GM21423 (cell line): ENCODE measurements around the gene ZBTB38.

Source experiments
- ATAC-seq: cut with Tn5 transposase; IDR thresholded peaks from one replicate; pipeline ENCODE4 v1.9.1; 2021; ENCODE audit warnings: mild to moderate bottlenecking, moderate library complexity; ENCODE audit not compliant: unreplicated experiment

The ZBTB38 gene

DNA sequence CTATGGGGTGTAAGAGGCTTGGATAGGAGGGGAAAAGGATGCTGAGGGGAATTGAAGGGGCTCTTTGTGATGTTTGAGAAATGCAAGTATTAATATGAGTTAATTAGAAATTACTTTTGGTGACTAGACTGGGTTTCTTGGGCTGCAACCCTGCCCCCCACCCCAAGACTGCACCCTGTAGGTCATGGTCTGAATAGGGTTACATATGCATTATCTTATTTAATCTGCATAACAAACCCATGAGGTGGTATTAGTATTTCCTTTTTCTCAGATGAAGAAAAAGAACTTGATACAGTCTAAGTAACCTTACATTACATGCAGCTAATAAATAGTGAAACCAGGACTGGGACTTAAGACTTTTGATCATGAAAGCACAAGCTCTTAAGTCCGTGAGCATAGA lies 5.6 kb upstream of the ZBTB38 start:
- no peak for ATAC-seq

DNA sequence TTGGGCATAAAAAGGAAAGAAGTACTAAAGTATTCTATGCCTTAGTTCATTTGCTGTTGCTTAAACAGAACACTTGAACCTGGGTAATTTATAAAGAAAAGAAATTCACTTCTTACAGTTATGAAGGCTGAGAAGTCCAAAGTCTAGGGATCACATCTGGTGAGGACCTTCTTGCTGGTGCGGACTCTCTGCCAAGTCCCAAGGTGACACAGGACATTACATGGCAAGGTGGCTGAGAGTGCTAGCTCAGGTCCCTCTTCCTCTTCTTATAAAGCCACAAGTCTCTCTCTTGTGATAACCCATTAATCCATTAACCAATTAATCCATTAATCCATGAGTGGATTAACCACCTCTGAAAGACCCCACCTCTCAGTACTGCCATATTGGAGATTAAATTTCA lies 3.1 kb upstream of the ZBTB38 start:
- ATAC-seq = no peak

DNA sequence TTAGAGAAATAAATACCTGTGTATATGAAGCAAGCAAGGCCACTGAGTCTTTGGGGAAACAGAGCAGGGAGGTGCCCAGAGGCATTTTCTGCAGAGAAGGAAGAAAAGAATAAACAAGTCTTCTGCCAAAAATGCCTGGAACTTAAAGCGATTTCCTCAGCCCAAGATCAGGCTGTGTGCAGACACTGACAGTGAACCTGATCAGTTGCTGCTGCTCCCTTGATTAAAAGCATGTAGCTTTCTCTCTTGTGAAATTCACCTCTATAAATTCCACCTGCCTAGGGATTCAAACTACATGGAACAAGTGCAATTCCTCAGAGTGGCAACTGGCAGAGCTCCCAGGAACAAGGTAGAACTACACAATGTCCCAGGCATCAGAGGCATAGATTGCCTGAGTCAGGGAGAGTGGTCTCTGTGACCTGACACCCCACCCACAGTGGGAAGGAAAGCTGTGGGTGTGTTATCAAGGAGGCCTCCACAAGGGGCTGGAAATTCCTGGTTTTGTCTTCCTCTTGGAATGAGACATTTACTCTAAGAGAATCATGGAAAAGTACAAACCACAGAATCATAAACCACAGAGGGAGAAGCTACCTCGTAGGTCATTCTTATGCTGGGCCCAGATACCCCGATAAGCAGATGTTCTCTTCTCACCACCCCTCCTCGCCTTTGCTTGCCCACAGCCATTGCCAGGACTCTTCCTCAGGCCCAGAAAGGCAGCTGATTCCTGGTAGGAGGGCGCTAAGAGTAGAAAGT lies 1.8 kb upstream of the ZBTB38 start:
- ATAC-seq = no peak

DNA sequence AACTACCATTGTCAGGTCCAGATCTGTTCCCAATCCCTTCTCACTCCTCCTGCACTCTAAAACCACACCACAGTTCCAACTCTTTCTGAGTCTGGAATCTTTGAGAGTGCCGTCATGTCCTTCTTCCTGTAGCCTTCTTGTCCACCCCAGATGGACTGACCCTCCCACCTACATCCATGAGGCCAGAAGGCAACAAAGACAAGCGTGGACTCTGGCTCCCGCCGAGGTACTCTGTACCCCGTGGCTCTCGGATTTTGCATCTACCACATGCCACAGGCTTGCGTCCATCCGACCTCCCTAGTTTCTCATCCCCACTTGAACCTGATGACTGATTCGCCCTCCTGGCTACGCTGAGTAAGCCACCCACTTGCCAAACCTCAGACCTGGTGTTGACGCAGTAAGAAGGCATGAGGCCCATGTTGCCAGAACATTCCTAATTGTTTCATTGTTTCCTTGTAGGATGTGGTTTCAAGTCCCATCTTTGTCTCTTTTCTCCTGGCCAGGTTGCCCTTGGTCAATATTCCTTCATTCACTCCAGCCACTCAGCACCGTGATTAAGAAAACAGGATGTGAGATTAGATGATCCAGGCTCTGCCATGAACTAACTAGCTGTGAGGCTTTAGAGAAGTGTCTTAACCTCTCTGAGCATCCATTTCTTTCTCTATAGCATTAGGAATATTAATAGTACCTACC lies 1.1 kb upstream of the ZBTB38 start:
- ATAC-seq = no peak

DNA sequence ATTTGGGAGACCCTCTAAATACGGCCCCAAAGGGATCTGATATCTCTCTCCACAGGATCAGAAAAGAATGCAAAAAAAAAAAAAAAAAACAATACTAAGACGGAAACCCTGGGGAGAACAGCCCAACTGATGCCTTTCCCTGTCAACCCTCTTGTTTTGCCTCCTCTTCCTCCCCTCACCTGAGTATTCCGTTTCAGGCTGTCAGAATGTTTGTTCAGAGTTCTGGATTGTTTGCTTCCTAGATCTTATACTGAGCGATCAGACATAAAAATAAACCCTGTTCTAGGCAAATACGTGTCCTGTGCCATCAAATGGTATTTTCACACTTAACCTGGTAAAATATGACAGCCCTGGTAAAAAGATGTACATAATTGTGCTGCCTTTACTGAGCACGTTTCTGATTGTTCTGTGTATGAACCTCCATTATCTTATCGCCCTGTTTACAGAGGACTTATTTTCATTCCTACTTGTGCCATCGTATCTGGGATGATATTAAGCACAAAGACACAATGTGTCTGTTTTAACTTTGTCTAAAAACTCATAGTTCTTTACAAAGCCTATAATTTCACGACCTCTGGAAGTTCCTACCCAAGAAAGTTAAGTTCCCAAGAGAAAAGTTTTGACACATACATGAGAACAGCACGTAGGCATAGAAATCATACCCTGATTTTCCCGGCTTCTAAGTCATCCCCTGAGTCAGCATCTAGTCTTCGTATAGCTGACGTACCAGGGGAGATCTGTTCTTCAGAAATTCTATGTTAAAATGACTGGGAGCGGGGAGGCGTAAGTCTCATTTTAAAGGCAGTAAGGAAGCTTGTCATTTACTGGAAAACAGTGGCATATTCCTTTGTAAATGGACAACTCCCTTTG lies 856 bp downstream of the ZBTB38 start:
- ATAC-seq = no peak

DNA sequence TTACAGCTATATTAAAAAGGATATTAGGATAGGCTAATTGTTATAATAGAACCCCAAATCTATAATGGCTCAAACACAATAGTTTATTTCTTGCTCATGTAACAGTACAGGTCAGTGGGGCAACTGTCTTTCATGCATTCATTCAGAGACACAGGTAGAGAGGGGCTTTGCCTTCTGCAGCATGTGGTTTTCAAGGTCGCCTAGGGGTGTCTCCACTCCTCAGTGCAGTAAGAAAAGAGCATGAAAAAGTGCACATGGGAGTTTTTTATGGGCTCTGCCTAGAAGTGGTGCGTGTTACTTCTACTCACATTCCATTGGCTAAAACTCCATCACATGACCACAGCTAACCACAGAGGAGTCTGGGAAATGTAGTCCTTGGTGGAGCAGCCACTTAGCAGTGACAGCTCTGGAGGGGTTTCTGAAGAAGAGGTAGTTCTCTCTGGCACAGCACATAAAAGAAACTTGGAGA lies 1.8 kb downstream of the ZBTB38 start:
- peak; percentile 87 for ATAC-seq

DNA sequence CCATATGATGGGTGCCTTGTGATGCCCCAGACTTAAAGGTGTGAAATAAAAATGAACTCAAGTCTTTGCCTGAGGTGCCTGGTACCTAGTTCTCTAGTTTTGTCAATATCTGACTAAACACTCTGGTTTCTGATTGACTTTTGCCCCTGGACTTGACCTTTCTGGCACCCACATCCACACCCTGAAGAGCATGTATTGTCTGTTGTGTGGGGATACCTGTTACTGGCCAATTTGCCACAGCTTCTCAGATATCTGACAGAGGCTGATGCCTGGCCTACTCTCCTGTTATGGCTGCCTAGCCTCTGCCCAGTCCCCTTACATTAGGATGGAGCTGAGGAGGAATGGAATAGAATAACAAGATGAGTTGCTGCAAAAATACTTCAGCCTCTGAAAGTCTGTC lies 3.6 kb downstream of the ZBTB38 start:
- ATAC-seq = no peak

DNA sequence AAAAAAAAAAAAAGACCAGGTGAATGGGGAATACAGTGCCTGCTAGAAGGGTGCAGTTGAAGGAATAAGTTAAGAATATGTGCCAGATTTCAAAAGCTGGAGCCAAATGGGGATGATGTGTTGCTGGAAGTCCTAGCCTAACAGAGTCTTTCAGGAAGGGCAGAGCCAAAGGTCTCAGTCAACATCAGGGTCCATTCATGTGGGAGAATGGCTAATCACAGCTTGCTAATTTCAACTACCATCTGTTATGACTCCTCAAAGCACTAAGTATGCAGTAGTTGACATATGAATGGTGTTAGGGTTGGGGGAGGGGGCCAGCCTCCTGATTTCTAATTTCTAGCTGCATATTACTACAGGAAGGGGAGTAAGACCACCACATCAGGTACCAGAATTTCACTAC lies 4.4 kb downstream of the ZBTB38 start:
- ATAC-seq = no peak

DNA sequence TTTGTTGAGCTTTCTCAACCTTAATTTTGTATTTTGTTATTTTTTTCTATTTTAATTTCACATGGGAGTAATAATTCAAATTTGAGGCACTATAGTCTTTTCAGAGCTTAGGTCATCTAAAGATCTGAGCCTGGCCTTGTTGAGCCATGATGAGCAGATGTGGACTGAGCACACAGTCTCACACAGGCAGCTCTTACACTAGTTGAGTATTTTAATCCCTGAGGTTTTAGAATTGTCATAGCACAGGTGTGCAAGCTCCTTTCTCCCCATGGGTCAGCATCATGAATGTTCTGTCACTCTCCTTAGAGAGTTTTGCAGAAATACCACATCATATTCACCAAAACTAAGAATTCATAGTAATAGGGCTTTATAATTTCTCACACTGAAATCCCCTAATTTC lies 4.9 kb downstream of the ZBTB38 start:
- no peak for ATAC-seq

DNA sequence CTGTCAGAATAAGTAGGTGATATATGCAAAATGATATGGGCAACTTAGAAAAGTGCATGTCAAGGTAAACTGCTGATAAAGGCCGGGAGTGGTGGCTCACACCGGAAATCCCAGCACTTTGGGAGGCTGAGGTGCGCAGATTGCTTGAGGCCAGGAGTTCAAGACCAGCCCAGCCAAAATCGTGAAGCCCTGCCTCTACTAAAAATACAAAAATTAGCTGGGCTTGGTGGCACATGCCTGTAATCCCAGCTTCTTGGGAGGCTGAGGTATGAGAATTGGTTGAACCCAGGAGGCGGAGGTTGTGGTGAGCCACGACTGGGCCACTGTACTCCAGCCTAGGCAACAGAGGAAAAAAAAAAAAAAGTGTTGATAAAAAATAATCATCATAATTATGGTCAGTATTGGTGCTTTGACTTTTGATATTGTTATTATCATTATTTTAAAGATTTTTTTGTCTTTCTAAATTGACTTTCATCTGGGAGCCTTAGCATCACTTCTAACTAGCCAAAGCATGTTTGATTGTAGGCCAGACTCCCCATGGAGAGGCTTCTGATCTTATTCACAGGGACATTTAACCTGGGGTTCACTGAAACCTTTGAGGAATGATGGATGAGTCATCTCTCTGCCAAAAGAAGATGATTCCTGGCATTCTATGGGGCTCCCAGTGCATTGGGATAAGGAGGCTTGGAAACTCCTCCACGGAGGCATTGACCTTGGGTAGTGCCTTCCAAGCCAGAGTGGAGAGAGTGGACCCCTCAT lies 5.6 kb downstream of the ZBTB38 start:
- ATAC-seq = no peak

DNA sequence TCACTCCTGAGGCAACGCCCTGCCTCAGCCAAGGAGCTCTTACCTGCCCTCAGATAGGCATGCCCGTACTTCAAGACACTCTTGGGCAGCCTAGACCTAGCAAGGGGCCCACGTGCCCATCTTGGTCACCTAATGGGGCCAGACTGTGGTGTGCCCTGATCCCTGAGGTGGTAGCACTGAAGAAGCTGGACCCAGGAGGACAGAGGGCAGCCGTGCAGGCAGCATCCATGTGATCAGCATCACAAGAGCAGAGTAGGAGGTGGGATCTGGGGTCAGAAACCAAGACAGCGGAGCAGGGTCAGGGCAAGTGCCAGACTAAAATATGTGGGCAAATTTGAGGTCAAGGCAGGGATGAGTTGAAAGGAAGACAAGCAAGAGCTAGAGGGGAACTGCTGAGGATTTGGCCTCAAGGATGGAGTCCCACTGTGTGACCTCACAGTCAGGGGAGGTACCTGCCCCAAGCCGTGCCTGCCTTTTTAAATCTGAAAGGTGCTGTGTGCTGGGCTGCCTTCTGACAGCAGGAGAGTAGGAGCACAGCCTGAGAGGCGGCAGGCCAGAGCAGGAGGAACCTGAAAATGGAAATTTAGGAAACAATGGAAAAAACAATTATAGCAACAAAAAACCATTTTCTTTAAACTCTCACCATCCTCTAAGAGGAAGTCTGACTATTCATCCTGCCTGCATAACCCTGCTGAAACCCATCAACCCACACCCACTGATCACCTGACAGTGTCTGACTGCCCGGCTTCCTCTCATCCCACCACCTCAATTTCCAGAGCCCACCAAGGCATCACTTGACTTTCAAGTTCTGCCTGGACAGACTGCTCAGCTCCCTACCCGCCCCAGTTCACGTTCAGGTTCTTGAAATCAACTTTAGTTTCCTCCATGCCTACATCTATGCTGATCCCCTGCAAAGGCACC lies 7.3 kb downstream of the ZBTB38 start:
- no peak for ATAC-seq

DNA sequence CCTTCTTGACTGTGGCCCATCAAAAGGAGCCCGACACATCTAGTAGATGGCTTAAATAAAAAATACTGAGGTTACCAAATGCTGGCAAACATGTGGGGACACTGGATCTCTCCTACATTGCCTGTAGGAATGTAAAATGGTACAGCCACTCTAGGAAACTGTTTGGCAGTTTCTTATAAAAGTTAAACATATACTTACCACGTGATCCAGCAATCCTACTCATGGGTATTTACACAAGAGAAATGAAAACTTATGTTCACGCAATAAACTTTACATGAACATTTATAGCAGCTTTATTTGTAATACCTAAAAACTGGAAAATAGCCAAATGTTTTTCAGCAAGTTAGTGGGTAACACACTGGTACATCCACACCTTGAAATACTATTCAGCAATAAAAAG lies 9.1 kb downstream of the ZBTB38 start:
- no peak for ATAC-seq

DNA sequence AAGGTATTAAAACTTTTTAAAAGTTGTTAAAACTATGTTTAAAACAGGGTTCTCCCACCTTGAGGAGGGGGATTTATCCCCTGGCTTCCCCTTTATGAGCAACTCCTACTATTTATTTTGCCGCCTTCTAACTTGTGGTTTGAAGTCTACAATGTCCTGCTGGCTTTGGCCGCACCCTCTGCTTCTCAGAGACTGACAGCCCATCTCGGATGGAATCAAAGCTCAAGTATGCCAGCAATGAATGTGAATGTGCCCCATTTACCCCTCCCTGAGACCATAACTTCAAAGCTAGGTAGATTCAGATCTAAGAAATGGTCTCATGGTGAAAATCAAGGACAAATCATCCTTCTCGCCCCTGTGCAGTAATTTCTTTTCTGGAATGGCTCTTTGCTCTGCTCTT lies 10.3 kb downstream of the ZBTB38 start:
- ATAC-seq = no peak

DNA sequence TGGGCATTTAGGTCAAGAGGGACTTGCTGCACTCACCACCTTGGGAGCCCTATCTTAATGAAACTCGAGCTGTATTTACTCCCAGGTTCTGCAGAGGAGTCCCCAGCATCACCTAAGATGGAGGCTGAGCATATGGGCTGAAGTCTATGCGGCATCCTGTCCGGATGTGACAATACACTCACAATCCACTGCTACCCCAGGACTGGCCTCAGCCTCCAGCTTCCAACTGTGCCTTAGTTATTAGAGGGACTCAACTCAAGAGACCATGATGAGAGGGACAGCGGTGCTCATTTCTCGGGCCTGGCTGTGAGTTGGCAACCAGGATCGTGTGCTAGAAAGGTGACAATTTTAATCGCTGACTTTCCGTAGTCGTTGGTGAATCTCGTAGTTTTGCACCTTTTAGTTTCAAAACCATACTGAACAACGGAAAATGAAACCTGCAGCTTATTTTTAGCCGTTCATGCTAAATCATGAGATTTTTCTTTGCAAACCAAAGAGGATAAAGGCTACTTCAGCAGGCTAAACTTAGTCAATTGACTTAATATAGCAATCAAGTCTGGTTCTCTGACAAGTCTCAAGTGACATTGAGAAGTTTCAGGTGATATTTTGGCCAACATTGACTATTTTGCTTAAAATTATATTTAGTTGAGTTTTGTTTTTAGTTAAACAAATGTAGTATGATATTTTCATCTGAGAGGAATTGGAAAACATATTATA lies 11.1 kb downstream of the ZBTB38 start:
- ATAC-seq = peak; percentile 57

DNA sequence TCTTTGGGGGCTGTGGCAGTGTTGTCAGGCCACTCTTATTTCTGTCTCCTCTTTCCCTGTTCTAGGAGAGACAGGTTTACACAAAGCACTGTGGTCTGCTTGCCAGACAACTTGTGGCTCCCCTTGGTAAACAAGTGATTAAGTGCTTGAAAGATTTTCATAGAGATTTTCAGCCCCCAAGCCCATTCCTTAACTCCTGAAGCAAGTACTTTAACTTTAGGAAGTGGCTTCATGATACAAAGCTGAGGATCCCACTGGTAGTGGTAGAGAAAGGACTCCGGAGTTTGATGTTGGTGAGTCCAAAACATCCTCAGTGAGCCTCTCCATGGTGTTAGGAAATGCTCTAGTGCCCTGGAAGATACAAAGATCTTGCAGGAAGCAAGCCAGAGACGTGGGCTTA lies 12.0 kb downstream of the ZBTB38 start:
- ATAC-seq = no peak

DNA sequence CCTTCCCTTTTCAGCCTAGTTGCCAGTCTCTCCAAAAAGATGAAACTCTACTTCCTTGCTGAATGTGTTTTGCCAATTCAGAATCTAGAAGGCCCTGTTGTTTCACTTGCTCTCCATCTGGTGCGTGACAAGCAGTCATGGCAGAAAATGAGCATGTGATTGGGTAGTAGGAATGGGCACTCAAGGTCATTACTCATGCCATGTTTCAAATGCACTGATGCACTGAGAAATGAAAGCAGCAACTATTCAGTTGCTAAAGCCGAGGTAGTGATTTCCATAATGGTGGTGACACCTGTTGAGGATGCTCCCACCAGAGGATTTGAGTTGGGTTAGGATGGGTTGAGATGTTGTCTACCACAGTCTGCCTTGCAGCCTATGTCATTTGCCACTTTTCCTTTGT lies 12.7 kb downstream of the ZBTB38 start:
- peak; percentile 39 for ATAC-seq

DNA sequence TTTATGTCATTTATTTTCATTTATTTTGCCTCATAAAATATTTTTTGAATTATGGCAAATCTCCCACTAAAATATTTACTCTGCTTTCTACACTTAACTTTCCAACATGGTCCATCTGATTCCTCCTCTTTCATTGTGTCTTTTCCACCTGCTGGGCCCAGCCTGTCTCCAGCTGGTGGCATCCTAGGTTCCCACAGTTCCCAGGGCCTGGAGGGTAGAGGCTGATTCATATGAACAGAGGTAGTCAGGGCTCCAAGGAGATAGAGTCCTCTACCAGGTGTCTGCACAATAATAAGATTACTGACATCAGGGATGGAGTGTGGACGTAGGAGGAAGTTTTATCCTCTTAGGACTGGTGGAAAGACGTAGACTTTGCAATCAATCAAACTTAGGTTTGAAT lies 14.3 kb downstream of the ZBTB38 start:
- no peak for ATAC-seq

DNA sequence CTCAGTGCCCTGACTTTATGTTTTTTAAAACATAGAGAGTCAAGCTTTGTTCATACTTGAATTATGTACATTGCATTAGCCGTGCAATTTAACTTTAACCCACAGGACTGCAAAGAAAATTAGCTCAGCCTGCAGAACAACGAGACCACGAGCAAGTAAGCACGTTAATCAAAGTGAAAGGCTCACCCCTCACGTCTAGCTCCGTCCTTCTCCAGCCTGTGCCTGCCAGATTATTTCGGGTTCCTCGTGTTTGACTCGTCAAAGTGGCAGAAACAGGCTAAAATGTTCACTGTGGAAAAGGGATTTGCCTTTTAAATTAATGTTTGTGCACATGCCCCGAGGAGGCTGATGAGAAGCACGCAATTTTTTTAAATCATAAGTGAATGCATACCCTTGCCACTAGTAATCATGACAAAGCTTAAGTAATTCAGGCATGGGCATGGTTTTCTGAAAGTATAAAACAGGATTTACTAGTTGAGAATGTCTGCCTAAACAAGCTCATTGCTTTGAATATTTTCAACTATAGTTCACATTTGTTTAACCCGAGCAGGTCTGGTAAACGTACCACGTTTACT lies 15.3 kb downstream of the ZBTB38 start:
- ATAC-seq = no peak

DNA sequence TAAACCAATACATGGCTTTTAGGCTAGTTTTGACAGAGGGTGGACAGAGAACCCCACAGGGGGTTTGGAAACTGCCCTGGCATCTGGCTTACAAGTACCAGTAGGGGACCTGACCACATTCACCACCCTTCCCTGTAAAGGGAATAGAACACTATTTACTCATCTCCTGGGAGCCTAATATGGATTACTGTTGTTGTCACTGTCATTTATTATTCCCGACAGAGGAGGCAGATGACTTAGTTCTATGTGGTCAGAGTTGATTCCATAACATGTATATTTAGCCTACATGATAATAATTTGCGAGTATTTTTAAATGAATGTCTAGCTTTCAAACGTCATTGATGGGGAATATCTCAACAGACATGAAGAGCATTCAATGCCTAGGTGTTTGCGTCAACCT lies 15.9 kb downstream of the ZBTB38 start:
- ATAC-seq = no peak
